ENCODE data around the gene RAB11FIP5. TPM values are rescaled to one million over a fixed set of nuclear protein-coding genes. Genes with fewer than 3 reads are reported as not detected.
A peak's percentile ranks its signal among the peaks of the same experiment; 100 is the strongest.

Gene RAB11FIP5
- total RNA-seq, 1 donor from 2014 or later, result 33.1 TPM

DNA sequence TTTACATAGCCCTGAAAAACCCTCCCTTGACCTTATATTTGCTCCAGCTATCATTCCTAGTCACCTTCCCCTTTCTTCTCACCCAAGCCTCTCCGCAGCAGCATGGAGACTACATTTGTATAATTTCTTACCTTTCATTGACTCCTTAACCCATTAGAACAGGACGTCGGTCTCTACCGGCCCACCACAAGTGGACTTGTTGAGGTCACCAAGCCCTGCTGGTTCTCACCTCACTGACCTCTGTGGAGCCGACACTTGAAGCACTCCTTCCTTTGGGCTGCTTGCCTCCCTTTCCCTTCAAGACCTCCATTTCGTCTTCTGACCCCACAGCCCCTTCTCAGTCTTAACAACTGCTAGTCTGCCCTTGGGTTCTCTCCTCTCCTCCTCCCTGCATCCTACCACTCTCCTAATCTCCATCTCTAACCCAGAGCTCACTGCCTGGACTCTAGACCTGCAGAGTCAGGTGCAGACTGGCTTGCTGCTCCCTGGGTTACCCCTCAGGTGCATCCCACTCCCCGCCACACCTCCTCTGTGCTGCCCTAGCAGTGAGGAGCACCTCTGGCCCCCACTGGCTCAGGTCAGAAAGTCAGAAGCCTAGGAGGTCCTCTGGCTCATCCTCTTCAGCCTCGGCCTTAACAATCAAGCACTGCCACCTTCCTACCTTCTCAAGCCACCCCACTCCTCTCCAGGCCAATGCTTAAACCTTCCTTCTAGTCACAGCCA lies 35.9 kb downstream of the RAB11FIP5 start:
- no peak overlapping the region for H3K27ac ChIP-seq
- TF ChIP-seq POLR2AphosphoS5 (IDR thresholded peaks at IDR 0.05; ENCODE audit: insufficient read depth in 1 of 2, low read depth in 1 of 2), result no peak
- TF ChIP-seq, protein P1, sequence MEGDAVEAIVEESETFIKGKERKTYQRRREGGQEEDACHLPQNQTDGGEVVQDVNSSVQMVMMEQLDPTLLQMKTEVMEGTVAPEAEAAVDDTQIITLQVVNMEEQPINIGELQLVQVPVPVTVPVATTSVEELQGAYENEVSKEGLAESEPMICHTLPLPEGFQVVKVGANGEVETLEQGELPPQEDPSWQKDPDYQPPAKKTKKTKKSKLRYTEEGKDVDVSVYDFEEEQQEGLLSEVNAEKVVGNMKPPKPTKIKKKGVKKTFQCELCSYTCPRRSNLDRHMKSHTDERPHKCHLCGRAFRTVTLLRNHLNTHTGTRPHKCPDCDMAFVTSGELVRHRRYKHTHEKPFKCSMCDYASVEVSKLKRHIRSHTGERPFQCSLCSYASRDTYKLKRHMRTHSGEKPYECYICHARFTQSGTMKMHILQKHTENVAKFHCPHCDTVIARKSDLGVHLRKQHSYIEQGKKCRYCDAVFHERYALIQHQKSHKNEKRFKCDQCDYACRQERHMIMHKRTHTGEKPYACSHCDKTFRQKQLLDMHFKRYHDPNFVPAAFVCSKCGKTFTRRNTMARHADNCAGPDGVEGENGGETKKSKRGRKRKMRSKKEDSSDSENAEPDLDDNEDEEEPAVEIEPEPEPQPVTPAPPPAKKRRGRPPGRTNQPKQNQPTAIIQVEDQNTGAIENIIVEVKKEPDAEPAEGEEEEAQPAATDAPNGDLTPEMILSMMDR (IDR thresholded peaks at IDR 0.05), result no peak
- TF ChIP-seq POLR2A (IDR thresholded peaks at IDR 0.05), result no peak
- H3K27me3 ChIP-seq, result no peaks in the 10 kb centered on the region
- H3K4me3 ChIP-seq, result no peak overlapping the region
- DNase-seq (ENCODE audit: extremely low spot score in 2 of 2), result no peak
- H3K36me3 ChIP-seq, result peaks cover 0 to 9% of the 10 kb centered on the region in 2 donors
- intact Hi-C loops (cut with DNase I), result no loop called here
- H3K9me3 ChIP-seq, result no peaks in the 10 kb centered on the region
- peaks cover 16% of the 10 kb centered on the region for H3K4me1 ChIP-seq

DNA sequence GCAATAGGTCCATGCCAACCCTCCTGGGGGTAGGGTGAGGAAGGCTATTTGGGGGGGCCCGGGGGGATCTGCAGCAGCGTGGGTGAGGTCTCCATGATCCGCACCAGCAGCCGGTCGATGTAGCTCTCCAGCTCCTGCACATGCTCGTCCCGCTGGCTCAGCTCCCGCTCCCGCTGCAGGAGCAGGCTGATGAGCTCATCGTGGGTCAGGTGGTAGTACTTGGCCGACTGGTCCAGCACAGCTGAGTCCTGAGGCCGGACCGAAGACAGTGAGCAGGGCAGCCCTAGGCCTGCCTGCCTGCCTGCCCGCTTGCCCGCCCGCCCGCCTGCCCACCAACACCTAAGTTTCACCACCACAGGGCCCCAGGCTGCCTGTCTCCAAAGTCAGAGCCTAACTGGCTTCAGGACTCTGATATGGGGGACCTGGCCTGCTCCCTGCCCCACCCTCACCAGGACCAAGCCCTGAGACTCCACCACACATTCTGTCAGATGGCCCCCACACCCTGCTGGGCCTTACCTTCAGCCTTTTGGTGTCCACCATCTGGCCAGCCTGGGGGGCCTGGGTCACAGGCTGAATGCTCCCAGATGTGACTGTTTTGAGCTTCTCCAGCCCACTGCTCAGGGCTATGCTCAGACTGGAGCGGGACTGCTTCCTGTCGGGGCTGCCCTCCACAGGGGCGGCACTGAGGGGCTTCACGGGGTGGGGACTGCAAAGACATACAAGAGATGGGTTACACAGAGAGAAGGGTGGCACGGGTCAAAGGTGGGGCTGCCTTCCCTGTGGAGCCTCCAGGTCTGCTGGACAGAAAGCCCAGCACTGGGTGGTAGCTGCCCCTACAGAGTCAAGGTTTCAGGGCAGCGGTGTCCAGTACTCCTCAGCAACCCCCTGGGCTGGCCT lies 37.0 kb downstream of the RAB11FIP5 start:
- Histone ChIP-seq H3K4me1 (peaks cover 12% of the 10 kb centered on the region), H3K27me3 (no peaks in the 10 kb centered on the region), H3K9me3 (no peaks in the 10 kb centered on the region), H3K4me3 (no peak overlapping the region), H3K27ac (no peak overlapping the region), H3K36me3 (peaks cover 0 to 9% of the 10 kb centered on the region in 2 donors)
- TF ChIP-seq POLR2AphosphoS5 (IDR thresholded peaks at IDR 0.05; ENCODE audit: insufficient read depth in 1 of 2, low read depth in 1 of 2) (no peak), POLR2A (IDR thresholded peaks at IDR 0.05) (no peak)
- TF ChIP-seq, protein P1 (IDR thresholded peaks at IDR 0.05), result no peak
- intact Hi-C loops (cut with DNase I), result no loop called here
- DNase-seq (ENCODE audit: extremely low spot score in 2 of 2), result peak in 1 of 2 donors; percentile 93

DNA sequence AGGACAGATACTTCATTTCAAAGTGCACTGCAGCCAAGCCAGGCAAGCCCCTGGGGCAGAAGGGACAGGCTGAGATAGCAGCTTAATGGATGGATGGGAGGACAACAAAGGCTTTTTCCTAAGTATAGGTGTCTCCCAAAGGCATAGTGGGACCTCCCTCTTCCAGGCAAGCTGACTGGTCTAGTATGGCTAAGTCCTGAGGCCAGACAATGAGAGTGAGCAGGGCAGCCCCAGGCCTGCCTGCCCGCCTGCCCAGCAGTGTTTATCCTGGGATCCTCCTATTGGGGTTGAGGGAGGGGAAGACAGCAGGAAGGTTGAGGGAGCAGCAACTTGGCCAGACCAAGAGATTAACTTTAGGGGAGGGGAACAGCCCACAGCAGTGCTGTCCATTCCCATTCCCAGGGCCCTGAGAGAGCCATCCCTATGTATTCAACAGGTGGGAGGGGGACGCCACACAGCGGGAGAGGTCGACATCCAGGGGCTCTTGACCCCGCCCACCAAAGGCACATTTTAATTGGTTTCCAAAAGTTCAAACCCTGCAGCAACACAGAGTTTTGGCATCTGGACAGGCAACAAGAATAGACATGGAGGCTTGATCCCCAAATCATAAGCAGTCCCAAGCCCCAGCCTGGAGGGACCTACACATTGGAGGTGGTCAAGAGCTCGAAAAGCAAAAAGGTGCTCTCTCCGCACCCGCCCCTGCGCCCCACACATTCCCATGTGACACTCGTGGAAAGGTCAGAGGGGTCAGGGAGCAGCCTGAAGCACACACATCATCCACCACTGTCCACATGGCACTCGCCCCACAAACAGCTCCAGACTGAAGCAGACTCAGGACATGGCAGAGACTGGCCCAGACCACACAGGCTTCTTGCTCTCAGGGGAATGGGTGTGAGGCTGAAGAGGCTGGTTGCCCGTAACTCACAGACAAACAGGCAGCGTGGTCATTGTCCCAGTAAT lies 38.4 kb downstream of the RAB11FIP5 start:
- H3K4me1 ChIP-seq, result peaks cover 25% of the 10 kb centered on the region
- intact Hi-C loops (cut with DNase I), result loop anchor here (5.0 kb wide), 1 partner anchor 38 kb away; the partner anchor contains the start of gene RAB11FIP5
- DNase-seq (ENCODE audit: extremely low spot score in 2 of 2), result no peak
- H3K9me3 ChIP-seq, result no peaks in the 10 kb centered on the region
- no peaks in the 10 kb centered on the region for H3K36me3 ChIP-seq
- no peak overlapping the region for H3K27ac ChIP-seq
- no peak overlapping the region for H3K4me3 ChIP-seq
- no peaks in the 10 kb centered on the region for H3K27me3 ChIP-seq
- TF ChIP-seq POLR2A (IDR thresholded peaks at IDR 0.05) (no peak), POLR2AphosphoS5 (IDR thresholded peaks at IDR 0.05; ENCODE audit: insufficient read depth in 1 of 2, low read depth in 1 of 2) (no peak)
- TF ChIP-seq, protein P1 (IDR thresholded peaks at IDR 0.05), result no peak

DNA sequence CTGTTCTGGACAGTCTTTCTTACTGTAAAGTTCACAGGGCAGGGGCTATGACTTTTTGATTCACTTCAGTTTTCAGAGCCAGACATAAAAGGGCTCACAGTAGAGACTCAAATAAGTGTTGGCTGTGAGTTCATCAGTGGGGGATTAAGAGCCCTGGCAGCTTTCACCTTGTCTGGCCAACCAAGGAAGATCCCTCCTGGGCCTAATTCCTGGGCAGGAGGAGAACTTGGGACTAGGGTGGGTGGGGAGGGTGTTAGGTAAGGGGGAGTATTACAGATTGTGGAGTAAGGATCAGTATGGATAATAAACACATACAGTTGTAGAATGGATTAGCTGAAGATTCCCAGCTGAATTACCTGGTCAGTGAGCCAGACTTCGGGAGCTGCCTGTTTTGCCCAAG lies 40.3 kb downstream of the RAB11FIP5 start:
- Histone ChIP-seq H3K9me3 (no peaks in the 10 kb centered on the region), H3K4me3 (peak overlapping the region; percentile 92 to 96), H3K36me3 (no peaks in the 10 kb centered on the region), H3K4me1 (peaks cover 35% of the 10 kb centered on the region), H3K27ac (peak overlapping the region; percentile 94), H3K27me3 (no peaks in the 10 kb centered on the region)
- intact Hi-C loops (cut with DNase I), result loop anchor here (5.0 kb wide), 1 partner anchor 40 kb away; the partner anchor contains the start of gene RAB11FIP5
- TF ChIP-seq POLR2AphosphoS5 (IDR thresholded peaks at IDR 0.05; ENCODE audit: insufficient read depth in 1 of 2, low read depth in 1 of 2) (no peak), POLR2A (IDR thresholded peaks at IDR 0.05) (no peak)
- TF ChIP-seq, protein P1 (IDR thresholded peaks at IDR 0.05), result no peak
- peak in 1 of 2 donors; percentile 85 for DNase-seq (ENCODE audit: extremely low spot score in 2 of 2)
